NCI-H187 (cell line): ENCODE data around the gene NT5C.

Experiments
- DNase-seq, 2 experiments: peaks; one replicate each; lab custom pipeline; 2025; lab: John Stamatoyannopoulos, UW

NT5C gene

DNA sequence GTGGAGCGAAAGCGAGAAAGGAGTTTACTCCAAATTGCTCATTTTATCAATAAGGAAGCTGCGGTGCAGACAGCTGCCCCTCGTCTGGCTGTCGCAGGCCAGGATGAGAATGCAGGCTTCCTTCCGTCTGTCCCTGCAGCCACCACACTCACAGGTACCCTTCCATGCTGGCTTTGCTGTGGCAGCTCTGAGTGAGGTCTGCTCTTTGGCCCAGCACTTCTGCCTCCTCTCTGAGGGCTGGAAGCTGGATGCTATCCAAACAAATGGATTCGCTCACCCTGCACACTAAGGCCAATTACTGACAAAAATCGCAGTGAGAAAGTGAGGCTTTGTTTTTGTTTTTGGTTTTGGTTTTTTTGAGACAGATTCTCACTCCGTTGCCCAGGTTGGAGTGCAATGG lies 14.8 kb downstream of the NT5C start:
- no peak for DNase-seq

DNA sequence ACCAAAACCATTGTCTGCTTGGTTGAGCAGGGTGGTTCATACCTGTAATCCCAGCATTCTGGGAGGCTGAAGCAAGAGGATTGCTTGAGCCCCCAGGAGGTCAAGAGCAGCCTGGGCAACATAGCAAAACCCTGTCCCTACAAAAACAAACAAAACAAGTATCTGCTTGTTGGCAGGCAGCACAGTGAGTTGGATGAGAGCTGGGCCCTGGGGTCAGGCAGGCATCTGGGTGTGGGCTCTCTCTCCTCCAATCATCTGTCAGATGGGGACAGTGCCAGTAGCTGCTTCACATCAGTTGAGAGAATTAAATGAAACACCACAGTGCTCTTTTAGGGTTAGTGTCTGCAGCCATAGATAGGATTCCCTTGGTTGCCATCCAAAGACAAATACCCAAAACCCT lies 16.0 kb downstream of the NT5C start:
- no peak for DNase-seq

DNA sequence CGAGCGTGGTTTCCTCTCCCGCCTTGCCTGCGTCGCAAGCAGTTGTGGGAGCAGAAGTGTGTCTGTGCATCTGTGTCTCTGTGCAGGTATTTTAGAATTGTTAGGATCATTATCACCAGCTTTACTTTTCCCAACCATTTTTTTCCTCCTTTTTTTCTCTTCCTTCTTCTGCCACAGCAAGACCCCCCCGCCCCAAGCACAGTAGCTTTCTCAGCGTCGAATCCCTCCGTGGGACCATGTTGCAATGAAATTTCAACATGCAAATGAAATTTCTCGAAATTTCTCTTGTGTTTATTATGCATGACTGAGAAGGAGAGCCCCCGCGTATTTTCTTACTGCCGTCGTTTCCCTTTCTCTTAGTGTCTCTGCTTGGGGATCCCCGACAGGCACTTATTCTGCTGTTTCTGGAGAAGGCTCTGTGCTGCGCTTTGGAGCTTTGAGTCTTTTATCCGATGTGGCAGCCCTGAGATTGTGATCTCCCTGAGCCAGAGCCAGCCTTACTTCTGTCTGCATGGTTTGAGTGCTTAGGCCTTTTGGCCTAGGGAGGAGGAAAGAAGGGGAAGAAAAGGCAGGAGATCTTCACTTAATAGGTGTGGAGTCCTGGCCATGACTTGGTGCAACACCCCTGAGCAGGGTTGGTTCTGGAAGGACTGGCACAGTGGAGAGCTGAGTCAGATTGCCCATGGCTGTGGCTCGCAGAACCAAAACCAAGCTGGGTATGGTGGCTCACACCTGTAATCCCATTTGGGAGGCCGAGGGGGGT lies 16.8 kb downstream of the NT5C start:
- no peak for DNase-seq

DNA sequence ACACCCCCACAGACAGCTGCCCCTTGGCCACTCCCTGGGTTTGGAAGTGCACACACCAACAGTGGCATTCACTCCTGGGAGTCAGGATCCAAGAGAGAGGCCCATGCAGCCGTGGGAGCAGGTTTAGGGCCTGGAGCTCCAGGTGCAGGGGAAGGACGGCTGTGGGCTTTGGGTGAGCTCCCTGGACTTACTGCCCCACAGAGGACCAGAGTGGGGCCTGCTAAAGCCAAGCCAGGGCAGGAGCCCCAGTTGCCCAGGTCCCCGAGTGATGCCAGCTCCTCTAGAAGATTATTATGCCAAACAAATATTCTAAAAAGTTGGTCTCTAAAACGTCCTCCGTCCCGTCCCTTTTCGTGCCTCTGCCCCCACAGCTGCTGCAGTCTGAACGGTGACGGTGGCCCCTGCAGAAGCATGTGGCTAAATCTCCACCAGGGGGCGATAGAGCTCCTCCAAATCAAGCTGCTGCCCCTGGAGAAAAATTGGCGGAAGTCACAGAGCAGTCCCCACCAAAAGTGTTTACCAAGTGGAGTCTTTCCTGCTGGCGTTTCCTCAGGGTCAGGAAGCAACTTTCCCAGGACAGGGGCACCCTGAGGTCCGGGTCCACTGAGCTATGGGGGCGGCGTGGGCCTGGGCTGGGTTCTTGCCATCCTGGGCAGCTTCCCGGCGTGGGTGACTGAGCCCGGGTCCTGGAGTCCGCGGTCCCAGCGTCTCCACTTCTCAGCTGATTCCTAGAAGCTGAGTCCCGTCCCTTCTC lies 17.6 kb downstream of the NT5C start:
- peak; percentile 25 to 81 for DNase-seq

DNA sequence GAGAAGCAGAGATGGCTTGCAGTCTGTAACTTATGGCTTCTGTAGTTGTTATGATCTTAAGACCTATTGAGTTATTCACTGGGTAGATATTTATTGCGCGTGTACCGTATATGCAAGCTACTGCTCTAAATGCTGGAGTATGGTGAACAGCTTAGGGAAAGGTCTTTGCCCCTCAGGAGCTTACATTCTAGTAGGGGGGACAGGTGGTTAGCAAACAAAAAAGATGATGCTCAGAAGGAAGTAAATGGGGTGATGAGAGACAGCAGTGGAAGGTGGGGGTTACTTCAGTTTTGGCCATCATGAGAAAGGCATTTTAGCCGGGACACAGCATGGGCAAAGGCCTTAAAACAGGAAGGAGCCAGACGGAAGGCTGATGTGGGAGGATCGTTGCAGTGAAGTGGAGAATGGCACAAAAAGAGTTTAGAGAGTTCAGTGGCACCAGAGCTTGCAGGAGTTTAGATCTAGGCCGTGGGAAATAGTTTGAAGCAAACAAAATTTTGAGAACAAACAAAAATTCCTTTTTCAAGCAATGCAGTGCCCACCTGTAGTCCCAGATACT lies 19.7 kb downstream of the NT5C start:
- DNase-seq: no peak

DNA sequence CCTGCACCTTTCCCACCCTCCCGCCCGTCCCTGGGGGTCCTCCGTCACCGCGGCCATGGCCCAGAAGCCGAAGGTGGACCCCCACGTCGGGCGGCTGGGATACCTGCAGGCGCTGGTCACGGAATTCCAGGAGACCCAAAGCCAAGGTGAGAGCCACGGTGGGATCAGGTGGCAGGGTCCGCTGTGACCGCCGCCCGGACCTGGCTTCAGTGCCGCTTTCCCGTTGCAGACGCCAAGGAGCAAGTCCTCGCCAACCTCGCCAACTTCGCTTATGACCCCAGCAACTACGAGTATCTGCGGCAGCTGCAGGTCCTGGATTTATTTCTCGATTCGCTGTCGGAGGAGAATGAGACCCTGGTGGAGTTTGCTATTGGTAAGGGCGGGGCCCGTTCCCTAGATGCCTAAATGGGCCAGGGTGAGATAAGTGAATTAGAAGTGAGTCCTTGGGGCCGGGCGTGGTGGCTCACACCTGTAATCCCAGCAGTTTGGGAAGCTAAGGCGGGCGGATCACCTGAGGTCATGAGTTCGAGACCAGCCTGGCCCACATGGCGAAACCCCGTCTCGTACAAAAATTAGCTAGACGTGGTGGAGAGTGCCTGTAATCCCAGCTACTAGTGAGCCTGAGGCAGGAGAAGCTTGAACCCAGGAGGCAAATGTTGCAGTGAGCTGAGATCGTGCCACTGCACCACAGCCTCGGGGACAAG lies 21.2 kb downstream of the NT5C start:
- no peak for DNase-seq

DNA sequence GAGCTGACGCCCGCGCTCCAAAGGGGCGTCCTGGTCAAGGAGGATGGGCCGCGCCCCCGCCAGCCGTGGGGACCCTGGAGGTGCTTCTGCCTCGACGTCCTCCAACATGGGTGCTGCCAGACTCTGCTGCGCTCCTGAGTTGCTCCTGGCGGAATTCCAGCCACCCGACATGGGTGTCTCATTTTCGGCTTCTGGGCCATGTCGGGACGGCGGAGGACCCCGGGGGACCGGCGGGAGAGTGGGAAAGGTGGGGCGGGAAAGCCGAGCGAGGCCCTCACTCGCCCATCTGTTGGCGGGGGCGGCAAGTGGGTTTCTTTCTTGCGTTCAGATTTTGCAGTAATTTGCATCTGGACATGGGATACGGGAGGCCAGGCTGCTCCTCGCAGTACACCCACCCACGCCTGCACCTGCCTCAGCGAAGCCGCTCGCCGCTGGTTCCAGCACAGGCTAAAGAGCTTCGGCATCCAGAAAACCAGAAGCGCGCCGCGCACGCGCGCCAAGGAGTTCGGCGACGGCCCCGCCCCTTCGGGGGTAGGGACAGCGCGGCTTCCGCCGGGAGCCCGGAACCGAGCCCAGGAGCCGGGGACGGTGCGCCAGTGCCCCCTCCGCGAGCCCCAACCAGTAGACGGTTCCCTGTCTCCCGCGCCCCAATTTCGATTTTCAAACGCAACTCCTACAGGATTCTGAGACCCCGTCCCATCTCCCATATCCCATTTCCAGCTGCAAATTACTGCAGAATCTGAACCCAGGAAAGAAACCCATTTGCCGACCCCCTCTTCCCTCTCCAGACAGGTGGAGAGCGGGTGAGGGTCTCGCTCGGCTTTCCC lies 21.9 kb downstream of the NT5C start, which contains the start of gene ARMC7:
ARMC7 (plus strand) TSS at position 563 of the 827 bp plus-strand sequence. CDS start 320 bp downstream, outside the sequence.
- peak; percentile 67 to 86 for DNase-seq

DNA sequence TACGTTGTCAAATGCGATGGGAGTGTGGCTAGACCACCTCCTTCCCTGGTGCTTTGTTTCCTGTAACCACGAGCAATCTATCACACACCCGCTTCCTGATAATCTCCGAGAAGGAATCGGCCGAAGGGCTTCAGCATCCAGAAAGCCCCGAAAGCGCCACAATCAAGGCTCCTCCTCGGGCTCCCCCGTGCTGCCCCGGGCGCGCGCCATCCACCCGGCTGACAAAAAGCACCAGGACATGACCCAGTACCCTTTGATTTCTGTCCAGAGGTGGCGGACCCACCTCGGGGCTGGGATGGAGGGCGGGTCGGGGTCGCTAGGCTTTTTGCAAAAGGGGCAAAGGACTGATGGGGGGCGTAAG lies 22.5 kb downstream of the NT5C start:
- DNase-seq: no peak

DNA sequence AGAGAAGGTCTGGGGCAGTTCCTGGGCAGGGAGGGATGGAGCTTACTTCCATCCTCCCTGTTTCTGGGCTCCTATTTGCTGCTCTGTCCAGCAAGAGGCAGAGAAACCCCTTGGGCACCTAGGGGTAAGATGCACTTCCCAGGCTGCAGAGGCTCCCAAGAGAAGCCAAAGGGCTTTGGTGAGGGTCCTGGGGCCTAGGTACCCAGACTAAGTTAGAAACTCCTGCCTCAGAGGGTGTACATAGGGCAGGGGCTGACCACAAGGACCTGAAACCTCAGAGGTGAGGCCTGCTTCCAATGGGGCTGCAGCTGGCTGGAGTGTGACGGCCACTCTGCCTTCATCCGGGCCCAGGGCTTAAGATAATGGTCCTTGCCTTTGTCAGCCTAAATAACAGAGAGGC lies 23.3 kb downstream of the NT5C start:
- DNase-seq: no peak

DNA sequence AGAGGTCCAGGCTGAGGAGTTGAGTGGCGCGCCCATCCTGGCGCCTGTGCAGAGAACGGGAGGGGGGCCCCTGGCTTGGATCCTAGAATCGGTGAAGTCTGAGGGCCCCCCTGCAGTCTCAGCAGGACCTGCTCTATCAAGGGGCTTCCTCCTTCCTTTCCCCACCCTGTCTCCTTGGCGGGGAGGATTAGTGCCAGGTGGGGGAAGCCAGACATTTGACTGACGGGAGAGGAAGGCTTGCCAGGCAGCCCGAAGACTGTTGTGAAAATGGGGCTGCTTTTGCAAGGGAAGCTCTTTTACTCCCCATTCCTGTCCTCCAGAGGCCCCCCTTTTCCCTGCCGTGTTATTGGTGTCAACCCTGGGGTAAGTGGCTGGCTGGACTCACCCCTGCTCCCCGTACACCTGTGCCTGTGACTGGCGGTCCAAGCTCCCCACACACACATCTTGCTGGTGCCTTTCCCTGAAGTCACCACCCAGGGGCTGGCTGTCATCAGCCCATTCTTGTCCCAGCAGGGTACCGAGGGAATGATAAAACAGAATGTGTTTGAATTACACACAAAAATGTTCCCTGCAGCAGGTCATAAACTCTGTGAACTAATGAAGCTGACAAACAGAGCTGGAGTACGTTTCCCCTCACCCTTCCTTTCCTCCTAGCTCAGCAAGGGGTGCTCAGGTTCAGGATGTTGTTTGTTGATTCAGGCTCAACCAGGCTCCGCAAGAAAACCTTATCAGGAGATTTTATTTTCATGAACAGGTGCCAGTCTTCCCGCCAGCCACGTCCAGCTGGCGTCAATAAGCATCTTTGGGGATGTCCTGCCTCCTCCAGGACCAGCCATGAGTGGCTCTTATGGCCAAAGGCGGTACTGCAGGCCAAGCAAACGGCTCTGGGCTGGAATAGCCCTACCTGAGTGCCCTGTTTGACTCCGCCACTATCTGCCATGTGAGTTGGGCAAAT lies 26.1 kb downstream of the NT5C start:
- peak; percentile 13 to 34 for DNase-seq

DNA sequence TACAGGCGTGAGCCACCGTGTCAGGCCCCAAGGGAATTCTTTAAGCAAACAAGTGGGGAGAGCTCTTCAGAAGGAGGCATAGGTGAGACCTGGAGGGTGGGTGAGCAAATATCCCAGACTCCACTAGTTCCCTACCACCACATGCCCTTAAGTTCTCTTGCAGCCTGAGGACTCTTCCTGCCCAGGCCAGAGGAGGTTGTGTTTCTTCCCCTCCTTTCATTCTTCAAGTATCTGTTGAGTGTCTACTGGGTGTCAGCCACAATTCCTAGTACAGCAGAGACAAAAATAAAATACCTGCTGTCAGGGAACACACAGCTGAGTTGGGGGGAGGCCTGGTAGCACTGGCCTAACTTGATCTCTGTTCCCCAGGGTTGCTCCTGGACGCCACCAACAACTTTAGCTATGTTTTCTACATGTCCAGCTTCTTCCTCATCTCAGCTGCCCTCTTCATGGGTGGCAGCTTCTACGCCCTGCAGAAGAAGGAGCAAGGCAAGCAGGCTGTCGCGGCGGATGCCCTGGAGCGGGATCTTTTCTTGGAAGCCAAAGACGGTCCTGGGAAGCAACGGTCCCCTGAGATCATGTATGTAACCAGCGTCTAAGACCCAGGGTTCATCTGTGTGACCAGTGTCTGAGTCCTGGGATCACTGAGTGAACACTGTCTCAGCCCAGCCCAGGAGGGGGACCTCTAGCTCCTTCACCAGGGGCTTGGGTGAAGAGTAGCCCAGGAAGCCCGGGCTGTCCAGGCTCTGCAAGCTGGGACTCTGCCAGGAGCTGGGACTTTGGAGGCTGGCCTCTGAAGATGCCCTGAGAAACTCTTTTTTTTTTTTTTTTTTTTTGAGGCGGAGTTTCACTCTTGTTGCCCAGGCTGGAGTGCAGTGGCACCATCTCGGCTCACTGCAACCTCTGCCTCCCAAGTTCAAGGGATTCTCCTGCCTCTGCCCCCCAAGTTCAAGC lies 27.7 kb downstream of the NT5C start:
- DNase-seq: no peak

DNA sequence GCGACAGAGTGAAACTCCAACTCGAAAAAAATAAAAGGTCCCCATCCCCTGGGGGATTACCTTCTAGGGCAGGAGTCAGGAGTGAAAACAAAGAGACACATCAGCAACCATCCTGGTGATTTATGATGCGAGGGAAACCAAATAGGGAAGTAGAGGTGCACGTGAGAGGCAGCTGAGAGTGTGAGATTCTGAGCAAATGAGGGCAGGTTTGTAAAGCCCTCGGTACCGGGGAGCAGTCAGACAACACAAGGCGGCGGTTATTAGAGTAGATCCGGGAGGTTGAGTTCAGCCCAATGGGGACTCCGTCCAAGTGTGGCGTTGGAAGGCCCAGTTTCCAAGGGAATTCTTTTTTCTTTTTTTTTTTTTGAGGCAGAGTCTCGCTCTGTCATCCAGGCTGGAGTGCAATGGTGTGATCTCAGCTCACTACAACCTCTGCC lies 29.1 kb downstream of the NT5C start:
- DNase-seq: no peak

DNA sequence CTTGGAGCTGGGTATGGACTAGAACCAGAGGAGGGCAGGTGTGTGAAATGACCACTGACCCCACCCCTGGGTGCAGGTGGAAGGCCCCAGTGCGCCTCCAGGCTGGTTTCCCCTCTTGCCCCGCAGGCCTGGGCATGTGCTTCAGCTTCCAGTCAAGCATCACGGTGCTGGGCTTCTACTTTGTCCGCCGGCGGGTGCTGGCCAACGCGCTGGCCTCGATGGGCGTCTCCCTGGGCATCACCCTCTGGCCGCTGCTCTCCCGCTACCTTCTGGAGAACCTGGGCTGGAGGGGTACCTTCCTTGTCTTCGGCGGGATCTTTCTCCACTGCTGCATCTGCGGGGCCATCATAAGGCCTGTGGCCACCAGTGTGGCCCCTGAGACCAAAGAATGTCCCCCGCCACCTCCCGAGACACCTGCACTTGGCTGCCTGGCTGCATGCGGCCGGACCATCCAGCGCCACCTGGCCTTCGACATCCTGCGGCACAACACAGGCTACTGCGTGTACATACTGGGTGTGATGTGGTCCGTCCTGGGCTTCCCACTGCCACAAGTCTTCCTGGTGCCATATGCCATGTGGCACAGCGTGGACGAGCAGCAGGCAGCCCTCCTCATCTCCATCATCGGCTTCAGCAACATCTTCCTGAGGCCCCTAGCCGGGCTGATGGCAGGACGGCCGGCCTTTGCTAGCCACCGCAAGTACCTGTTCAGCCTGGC lies 31.5 kb downstream of the NT5C start:
- no peak for DNase-seq

DNA sequence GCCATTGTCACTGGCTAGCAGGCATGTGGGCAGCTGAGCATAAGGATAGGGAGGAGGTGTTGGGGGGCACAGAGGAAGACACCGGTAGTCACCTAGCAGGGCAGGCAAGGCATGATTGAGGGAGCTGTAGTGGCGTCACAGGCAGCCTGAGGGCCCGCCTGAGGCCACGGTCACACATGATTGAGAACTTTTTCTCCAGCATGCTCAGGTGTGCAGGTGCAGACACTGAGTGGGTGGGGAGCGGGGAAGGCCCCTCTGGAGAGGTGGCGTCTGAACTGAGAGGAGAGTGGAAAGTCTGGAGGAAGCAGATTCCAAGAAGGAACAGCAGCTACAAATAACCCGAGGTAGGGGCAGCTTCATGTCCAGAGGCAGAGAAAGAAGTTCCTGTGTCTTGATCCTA lies 32.7 kb downstream of the NT5C start:
- no peak for DNase-seq

DNA sequence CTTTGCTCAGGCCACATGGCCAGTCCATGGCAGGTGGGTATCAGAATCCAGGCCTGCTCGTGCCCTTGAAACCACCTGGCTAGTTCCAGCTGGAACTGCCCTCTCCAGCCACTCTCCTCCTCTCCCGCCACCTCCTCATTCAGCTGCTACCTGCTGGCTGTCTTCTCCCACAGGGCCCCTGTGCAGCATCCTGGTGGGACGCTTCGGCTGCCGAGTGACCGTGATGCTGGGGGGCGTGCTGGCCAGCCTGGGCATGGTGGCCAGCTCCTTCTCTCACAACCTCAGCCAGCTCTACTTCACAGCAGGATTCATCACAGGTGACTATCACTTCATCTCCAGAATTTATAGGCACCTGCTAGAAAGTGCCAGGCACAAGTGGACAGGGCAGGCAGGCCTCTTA lies 33.7 kb downstream of the NT5C start:
- no peak for DNase-seq

DNA sequence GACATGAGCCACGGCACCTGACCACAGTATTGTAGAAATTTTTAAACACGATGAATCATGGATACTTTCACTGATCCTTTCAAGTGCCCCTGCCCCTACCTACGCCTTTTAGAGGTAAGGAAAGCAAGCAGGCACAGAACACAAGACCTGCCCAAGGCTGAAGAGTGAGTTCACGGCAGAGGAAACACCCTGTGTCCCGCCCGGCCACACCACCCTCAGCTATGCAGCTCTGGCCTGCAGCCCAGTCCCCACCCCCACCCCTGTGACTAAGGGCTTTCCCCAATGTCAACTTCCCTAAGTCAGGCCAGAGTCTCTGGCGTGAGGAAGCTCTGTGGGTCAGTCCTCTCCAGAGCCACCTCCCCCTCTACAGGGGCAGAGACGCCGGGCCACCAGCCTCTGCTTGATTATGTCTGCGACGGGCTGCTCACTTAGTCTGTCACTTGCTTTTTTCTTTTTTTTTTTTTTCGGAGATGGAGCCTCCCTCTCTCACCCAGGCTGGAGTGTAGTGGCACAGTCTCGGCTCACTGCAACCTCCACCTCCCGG lies 35.4 kb downstream of the NT5C start:
- no peak for DNase-seq

DNA sequence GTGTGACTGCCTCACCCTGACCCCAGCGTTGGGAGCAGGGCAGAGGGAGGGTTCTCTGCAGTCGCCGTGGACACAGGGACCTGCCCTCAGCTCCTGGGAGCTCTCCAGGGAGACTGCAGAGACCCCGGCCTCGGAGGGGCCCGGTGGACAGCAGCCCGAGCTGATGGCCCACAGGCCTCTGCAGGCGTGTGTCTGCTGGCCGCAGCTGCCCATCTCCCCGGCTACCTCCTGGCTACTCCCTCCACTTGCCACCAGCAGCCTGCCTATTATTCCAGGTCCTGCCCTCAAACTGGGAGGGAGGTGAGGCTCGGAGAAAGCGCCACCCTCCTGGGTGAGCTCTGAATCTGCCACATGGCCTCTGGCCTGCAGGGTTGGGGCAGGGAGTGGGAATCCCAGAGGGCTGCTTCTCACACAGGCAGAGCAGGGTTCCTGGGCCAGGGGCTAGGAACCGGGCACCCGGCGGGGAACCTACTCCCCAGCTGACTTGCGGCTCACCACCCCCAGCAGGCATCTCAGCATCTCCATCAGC lies 36.6 kb downstream of the NT5C start:
- DNase-seq: no peak

DNA sequence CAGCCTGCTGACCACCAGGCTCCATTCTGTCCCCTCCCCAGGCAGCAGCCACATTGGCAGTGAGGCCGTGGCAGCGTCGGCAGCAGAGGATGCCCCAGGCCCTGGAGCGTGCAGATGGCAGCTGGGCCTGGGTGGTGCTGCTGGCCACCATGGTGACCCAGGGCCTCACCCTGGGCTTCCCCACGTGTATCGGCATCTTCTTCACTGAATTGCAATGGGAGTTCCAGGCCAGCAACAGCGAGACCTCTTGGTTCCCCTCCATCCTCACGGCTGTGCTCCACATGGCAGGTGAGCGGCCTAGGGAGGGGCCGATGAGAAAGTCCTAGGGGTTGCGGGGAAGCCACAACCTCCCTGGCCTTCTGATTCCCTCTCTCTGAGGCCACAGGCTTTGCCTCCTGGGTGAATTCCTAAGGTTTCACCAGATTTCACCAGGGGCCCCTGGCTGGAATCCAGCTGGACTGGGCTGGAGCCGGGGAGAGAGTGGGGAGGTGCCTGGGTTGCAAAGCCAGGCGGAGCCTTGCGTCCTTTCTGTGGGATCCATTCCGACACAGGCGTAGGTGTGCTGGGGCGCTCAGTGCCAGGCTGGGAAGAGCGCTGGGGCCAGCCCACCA lies 37.9 kb downstream of the NT5C start:
- no peak for DNase-seq
